ENCODE measurements around the gene RENBP.

- TF ChIP-seq MAX (IDR thresholded peaks at IDR 0.05; ENCODE audit: low read depth, low read length) (no peak), MYC (IDR thresholded peaks at IDR 0.05; ENCODE audit: low read depth, low read length) (no peak)
- TF ChIP-seq, protein P1, sequence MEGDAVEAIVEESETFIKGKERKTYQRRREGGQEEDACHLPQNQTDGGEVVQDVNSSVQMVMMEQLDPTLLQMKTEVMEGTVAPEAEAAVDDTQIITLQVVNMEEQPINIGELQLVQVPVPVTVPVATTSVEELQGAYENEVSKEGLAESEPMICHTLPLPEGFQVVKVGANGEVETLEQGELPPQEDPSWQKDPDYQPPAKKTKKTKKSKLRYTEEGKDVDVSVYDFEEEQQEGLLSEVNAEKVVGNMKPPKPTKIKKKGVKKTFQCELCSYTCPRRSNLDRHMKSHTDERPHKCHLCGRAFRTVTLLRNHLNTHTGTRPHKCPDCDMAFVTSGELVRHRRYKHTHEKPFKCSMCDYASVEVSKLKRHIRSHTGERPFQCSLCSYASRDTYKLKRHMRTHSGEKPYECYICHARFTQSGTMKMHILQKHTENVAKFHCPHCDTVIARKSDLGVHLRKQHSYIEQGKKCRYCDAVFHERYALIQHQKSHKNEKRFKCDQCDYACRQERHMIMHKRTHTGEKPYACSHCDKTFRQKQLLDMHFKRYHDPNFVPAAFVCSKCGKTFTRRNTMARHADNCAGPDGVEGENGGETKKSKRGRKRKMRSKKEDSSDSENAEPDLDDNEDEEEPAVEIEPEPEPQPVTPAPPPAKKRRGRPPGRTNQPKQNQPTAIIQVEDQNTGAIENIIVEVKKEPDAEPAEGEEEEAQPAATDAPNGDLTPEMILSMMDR (IDR thresholded peaks at IDR 0.05; ENCODE audit: low read depth, low read length) = no peak
Observed at GRCh38 chrX:153957224-153957623, 12.8 kb upstream of the RENBP start.

All from NB4 (cell line).